Measurements from ENCODE around the gene LTBP1. TPM values are rescaled to one million over a fixed set of nuclear protein-coding genes. Genes with fewer than 3 reads are reported as not detected.

The LTBP1 gene
- polyA plus RNA-seq, 3 donors = 1.3 to 8.8 (median 7.0) TPM

- no peak overlapping the region for H3K27ac ChIP-seq (ENCODE audit: low read depth, low read length)
- WGBS, 3 donors = 72 to 84% (median 76%) methylated on average over 6 of the region's 6 CpGs
Measured at GRCh38 chr2:32991091-32991845, 44.5 kb downstream of the LTBP1 start.

DNA sequence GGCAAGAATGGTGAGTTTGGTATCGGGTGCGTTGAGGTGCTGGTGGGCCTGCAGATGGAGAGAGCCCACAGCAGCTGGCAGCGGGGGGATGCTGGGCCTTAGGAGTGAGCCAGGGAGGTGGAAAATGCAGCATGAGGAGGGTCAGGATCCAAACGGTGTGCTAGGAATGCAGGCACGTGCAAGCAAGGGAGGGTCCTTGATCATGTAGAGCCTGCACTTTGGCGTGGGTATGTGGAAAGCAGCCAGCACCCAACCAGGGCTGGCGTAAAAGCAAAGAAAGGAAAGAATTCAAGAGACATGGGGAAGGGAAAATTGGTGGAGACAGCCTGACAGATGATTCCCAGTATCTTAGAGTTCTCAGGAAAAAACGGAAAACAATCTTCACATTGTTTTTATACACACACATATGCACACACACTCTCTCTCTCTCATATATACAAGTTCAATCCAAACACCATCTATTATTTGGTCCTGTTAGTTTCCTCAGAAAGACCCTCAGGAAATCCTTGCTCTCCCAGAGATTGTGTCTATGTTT is 46.3 kb downstream of the LTBP1 start:
- 61 to 74% (median 71%) methylated on average over 8 of the region's 8 CpGs for WGBS, 3 donors
- H3K27ac ChIP-seq (ENCODE audit: low read depth, low read length) = no peak overlapping the region

- no peak overlapping the region for H3K27ac ChIP-seq (ENCODE audit: low read depth, low read length)
- WGBS, 3 donors = 81 to 91% (median 84%) methylated on average over 2 of the region's 2 CpGs
Measured at GRCh38 chr2:32997705-32998104, 51.0 kb downstream of the LTBP1 start.

DNA sequence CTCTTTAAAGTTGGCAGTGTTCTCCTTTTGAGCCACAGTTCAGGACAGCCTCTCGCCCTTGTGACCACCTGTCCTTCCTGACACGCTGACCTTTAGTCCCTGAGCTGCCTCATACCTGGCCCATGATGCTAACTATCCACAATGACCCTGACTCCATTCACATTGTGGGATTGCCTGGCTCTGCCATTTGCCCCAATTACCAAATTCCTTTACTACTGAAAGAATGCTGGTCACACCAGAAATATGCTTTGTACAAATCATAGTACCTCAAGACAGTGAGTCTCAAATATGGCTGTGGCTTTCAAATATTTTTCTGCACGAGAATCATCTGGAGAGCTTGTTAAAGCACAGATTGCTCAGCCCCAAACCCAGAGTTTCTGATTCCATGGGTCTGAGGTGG is 54.2 kb downstream of the LTBP1 start:
- 57 to 78% (median 63%) methylated on average over 3 of the region's 3 CpGs for whole genome bisulfite sequencing, 3 donors
- no peak overlapping the region for H3K27ac ChIP-seq (ENCODE audit: low read depth, low read length)

DNA sequence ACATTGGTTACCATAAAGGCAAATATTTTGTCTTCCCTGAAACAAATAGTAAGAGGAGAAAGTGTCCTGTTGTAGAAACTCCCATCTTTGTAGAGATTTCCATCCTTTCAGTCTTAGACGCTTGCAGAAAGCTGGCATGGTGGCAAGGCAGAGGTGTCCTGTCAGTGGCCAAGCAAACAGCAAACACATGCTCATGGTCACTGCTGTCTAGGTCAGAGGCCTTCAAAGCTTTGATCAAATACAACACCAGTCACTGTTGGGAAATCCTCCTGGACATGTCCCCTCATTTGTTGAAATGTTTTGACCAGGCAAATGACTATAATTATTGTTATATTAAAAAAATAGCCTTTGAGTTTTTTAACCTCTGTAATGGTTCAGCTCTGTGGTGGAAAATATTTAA is 55.1 kb downstream of the LTBP1 start:
- no peak overlapping the region for H3K27ac ChIP-seq (ENCODE audit: low read depth, low read length)
- WGBS, 3 donors = 88 to 93% (median 92%) methylated on average over 1 of the region's 1 CpG

DNA sequence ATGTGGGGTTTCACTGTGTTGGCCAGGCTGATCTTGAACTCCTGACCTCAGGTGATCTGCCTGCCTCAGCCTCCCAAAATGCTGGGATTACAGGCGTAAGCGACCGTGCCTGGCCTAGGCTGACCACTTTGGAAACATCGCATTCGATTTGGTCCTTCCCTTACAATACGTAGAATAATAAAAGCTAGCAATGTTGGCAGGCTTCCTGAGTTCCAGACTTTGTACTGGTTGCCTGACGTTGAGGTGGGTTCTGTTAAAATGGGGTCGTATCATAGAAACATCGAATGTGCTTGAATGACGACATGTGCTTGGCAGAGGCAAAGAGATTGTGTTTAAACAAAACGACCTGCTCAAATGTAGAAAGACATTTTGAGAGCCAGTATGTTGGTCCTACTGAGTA is 56.1 kb downstream of the LTBP1 start:
- WGBS, 3 donors = 88 to 95% (median 92%) methylated on average over 11 of the region's 11 CpGs
- no peak overlapping the region for H3K27ac ChIP-seq (ENCODE audit: low read depth, low read length)

GRCh38 chr2:33005057-33005456 is 58.3 kb downstream of the LTBP1 start:
- H3K27ac ChIP-seq (ENCODE audit: low read depth, low read length) = no peak overlapping the region

DNA sequence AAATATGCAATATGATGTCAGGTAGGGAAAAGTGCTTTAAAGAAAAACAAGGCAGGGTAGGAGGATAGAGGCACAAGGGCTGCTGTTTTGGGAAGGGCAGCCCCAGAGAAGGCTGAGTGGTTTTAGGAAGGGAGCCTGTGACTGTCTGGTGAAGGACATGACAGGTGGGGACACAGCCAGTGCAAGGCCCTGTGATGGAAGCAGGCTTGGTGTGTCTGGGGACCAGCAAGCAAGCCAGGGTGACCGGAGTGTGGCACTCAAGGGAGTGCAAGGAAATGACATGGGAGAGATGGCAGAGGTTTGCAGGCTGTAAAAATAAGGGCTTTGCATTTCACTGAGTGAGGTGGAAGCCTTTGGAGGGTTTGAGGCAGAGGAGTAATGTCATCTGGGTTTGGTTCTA is 62.0 kb downstream of the LTBP1 start:
- 94 to 100% (median 100%) methylated on average over 1 of the region's 1 CpG for WGBS, 3 donors

More at GRCh38 chr2:33005057-33005456, 58.3 kb downstream of the LTBP1 start:
- WGBS, 3 donors = 80 to 99% (median 91%) methylated on average over 2 of the region's 2 CpGs

GRCh38 chr2:33009249-33009648 is 62.5 kb downstream of the LTBP1 start:
- no peak overlapping the region for H3K27ac ChIP-seq (ENCODE audit: low read depth, low read length)
- 91 to 99% (median 95%) methylated on average over 3 of the region's 3 CpGs for WGBS, 3 donors

More for the DNA sequence above, 62.0 kb downstream of the LTBP1 start:
- no peak overlapping the region for H3K27ac ChIP-seq (ENCODE audit: low read depth, low read length)

- WGBS, 3 donors = 91 to 95% (median 92%) methylated on average over 2 of the region's 2 CpGs
- no peak overlapping the region for H3K27ac ChIP-seq (ENCODE audit: low read depth, low read length)
Measured at GRCh38 chr2:33011373-33011772, 64.6 kb downstream of the LTBP1 start.

DNA sequence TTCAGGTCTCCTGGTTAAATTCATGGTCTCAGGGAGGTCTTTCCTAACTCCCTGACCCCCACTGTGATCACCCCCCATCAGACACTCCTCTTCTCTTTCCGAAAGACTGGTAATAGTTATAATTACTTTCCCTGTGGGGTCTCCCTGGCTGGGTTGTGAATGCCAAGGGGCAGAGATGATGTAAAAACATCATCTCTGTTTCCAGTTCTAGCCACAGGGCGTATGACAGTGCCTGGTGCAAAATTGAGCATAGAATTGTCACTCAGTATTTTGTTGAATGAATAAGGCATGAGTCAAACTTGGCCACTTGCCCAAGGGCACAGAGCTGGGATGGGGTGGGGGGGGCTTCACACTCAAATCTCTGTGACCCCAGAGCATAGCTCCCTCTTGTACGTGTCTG is 65.2 kb downstream of the LTBP1 start:
- 87 to 98% (median 91%) methylated on average over 3 of the region's 3 CpGs for WGBS, 3 donors
- no peak overlapping the region for H3K27ac ChIP-seq (ENCODE audit: low read depth, low read length)

GRCh38 chr2:33013684-33014110 is 66.9 kb downstream of the LTBP1 start:
- 59 to 86% (median 84%) methylated on average over 3 of the region's 3 CpGs for WGBS, 3 donors
- no peak overlapping the region for H3K27ac ChIP-seq (ENCODE audit: low read depth, low read length)

DNA sequence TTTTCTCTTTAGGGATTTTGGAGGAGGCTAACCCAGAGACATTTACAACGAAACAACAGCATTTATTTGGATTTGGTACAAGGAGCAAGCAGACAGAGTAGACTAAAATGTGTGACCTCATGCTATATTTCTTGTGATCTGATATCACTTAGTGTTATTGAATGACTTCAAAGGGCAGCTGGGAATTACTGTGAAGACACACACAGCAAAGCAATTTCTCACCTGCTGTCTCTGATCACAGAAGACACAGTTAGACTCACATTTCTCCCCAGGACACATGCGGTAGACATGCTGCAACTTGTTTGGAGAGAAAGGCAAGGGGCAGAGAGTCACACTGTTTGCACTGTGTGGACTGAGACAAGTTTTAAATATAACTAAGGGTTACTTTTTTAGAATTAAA is 67.5 kb downstream of the LTBP1 start:
- WGBS, 3 donors = 66 to 74% (median 72%) methylated on average over 2 of the region's 2 CpGs
- H3K27ac ChIP-seq (ENCODE audit: low read depth, low read length) = no peak overlapping the region

DNA sequence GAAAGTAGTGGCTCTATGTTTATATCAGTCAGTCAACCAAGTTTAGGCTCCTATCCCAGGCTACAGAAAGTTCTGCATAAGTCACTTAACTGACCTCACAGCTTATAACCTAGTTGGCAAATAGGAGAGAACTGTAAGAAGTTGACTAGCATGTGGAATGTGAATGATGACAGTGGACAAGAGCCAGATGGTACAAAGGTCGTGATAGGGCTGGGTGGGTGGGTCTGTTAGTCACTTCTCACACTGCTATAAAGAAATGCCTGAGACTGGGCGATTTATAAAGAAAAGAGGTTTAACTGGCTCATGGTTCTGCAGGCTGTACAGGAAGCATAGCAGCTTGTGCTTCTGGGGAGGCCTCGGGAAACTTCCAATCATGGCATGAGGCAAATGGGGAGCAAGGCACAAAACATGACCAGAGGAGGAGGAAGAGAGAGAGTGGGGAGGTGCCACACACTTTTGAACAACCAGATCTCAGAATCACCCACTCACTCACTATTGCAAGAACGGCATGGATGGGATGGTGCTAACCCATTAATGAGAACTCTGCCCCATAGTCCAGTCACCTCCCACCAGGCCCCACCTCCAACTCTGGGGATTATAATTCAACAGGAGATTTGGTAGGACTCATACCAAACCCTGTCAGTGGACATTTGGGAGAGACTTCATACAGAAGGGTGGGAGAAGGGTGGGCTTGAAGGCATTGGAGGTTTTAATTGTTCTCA is 68.8 kb downstream of the LTBP1 start:
- WGBS, 3 donors = 45 to 68% (median 56%) methylated on average over 4 of the region's 4 CpGs
- H3K27ac ChIP-seq (ENCODE audit: low read depth, low read length) = no peak overlapping the region

DNA sequence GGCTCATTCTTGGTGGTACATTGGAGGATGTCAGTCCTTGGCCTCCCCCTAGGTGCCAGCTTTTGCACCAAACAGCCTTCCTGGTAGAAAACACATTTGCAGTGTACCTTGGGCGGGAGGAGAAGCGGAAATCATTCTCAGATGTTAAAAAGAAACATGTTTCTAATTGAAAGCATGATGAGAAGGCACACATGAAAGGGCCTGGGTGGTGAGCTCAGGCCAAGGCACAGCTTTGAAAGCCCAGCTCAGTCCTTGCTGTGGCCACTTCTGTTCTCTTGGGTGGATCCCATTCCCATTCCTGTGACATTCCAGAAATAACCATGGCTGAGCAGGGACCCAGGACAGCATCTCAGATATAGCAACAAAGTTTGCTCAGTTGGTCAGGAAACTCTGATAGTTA is 71.5 kb downstream of the LTBP1 start:
- H3K27ac ChIP-seq (ENCODE audit: low read depth, low read length) = no peak overlapping the region
- 90 to 95% (median 95%) methylated on average over 2 of the region's 2 CpGs for WGBS, 3 donors

GRCh38 chr2:33019796-33020195 is 73.0 kb downstream of the LTBP1 start:
- WGBS, 3 donors = 90 to 97% (median 96%) methylated on average over 7 of the region's 7 CpGs
- no peak overlapping the region for H3K27ac ChIP-seq (ENCODE audit: low read depth, low read length)

- H3K27ac ChIP-seq (ENCODE audit: low read depth, low read length) = no peak overlapping the region
- WGBS, 3 donors = 90 to 92% (median 91%) methylated on average over 6 of the region's 6 CpGs
Measured at GRCh38 chr2:33020883-33021282, 74.1 kb downstream of the LTBP1 start.

DNA sequence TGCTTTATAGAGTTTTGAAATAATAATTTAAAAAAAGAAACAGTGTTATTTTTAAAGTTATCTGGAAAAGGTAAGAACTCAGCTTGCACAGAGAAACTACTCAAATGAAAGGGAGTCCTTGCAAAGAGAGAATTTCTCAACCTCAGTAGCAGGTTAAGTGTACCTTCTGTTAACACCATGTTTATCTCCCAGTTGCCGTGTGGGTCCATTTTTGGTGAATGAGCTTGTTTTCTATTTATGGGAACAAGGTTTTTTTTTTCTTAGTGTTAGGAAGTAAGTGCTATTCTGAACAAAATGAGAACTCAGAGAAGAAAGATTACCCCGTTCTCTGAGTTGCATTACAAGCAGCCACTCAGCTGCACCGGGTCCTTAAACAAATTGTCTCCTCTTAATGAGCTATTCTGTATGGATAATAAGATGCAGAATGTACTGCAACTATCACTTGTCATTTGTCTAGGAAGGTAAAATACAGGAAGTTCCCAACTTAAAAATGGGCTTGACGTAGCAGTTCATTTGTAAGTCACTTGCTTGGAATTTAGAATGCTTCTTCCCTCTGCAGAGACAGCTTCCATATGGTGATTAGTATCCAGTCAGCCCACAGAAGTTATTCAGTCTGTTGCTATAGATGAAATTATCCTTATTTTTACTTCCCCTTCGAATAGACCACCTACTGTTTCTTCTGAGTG is 74.9 kb downstream of the LTBP1 start:
- 34 to 64% (median 47%) methylated on average over 5 of the region's 5 CpGs for WGBS, 3 donors
- no peak overlapping the region for H3K27ac ChIP-seq (ENCODE audit: low read depth, low read length)

DNA sequence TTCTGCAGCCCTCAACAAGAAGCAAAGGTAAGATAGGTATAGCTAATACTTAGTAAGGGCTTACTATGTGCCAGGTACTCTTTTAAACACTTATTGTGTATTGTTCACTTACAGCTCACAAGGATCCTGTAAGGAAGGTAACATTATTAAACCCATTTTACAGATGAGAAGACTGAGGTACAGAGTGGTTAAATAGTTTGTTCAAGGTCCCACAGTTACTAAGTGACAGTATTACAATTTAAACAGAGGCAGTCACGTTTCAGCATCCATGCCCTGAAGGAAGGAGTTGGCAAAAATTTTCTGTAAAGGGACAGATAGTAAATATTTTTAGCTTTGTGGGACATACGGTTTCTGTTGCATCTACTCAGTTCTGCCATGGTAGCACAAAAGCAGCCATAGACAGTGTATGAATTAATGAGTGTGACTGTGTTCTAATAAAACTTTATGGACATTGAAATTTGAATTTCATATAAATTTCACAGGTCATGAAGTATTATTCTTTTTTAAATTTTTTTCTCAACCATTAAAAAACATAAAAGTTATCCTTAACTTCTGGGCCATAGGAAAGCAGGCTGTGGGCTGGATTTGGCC is 75.7 kb downstream of the LTBP1 start:
- 78 to 85% (median 82%) methylated on average over 2 of the region's 2 CpGs for WGBS, 3 donors
- H3K27ac ChIP-seq (ENCODE audit: low read depth, low read length) = no peak overlapping the region

Data from adipose tissue (tissue), 3 donors.